HG03571 (cell line): ENCODE data around the gene NADSYN1.

Experiments used
- ATAC-seq: cut with Tn5 transposase; IDR thresholded peaks from one replicate; pipeline ENCODE4 v1.9.1; 2021; ENCODE audit not compliant: unreplicated experiment

NADSYN1 gene

GRCh38 chr11:71489311-71490043, 36.5 kb downstream of the NADSYN1 start:
- no peak for ATAC-seq

DNA sequence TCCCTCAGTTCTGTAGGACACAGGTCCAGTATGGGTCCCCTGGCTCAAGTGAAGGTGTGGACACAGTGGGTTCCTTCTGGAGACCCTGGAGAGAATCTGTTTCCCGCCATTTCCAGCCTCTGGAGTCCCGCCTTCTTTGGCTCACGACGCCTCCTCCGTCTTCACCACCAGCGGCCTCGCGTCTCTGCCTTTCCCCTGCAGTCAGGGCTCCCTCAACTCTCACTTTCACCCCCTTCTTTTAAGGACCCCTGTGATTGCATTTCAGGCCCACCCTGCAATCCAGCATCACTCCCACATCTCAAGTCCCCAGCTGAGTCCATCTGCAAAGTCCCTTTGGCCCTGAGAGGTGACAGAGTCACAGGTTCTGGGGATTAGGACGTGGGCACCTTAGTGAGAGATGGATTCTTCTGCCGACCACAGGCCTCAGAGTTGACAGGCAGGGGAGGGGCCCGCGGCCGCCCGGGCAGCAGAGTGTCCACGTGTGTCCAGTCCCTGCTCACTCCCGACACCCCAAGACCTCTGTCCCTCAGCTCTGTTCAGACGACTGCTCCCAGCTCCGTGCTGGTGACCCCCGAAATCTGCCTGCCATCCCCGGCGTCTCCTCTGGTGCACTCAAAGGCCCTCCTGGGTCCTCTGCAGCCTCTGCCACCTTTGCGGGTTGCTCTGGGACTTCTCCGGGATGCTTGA, 37.2 kb downstream of the NADSYN1 start:
- no peak for ATAC-seq

- ATAC-seq = no peak
Measured at GRCh38 chr11:71490731-71491390, 37.9 kb downstream of the NADSYN1 start.

DNA sequence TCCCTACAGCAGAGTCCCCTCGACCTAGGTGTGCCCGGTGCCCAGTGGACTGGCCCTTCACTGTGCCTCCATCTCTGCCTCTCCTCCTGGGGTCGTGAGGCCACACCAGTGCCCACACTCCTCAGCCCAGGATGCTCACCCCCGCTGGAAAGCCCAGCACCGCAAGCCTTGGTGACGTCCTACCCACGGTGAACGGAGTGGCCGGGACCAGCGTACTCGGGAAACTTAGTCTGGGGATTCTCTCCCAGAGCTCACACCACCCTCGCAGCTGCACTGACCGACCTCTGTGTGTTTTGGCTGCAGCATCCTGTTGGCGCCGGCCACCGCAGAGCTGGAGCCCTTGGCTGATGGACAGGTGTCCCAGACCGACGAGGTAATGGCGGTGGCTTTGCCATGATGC, 38.5 kb downstream of the NADSYN1 start:
- no peak for ATAC-seq

DNA sequence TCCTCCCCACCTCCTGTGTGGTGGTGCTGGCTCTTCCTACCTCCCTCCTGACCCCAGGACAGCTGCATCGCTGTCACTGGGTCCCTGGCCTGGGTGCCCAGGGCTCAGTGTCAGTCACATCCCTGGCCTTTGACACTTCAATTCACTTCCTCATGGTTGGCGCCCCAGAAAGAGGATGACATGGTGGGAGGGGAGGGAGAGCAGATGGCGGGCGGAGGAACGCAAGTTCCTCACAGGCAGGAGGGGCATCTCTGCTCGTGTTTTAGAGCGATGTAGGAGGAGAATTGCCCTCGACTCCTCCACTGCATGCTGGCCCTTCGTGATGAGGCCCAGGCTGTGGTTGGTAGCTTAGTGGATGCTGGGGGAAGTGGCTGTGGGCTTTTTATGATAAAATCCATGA, 38.9 kb downstream of the NADSYN1 start:
- ATAC-seq = no peak

- no peak for ATAC-seq
Measured at GRCh38 chr11:71495286-71496230, 42.6 kb downstream of the NADSYN1 start.

DNA sequence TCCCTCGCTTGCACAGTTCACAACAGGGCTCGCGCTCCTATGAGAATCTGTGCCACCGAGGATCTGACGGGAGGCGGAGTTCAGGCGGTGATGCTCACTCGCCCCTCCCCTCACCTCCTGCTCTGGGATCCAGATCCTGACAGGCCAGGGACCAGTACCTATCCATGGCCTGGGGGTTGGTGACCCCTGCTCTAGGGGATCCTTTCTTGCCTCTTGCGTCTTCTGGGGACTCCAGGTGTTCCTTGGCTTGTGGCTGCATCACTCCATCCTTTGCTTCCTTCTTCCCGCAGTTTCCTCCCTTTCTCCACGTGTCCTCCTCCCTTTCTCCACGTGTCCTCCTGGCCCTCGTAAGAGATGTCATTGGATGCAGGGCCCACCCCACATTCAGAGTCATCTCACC, 43.4 kb downstream of the NADSYN1 start:
- ATAC-seq = no peak

GRCh38 chr11:71498091-71498490, 45.1 kb downstream of the NADSYN1 start:
- no peak for ATAC-seq

DNA sequence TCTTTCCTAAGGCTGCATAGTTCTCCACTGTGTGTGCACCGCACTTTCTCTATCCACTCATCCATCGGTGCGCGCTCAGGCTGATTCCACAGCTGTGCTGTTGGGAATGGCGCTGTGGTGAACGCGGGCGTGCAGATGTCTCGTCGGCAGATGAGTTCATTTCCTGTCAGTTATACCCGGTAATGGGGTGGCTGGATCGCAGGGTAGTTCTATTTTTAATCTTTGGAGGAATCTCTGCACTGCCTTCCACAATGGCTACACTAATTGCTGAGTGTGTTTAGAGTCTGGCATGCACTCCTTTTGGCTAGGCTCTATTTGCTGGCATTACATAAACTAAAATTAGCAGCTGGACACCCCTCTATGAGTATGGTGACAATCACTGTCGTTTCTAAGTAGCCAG, 46.1 kb downstream of the NADSYN1 start:
- no peak for ATAC-seq

- no peak for ATAC-seq
Measured at GRCh38 chr11:71499546-71499945, 46.5 kb downstream of the NADSYN1 start.

DNA sequence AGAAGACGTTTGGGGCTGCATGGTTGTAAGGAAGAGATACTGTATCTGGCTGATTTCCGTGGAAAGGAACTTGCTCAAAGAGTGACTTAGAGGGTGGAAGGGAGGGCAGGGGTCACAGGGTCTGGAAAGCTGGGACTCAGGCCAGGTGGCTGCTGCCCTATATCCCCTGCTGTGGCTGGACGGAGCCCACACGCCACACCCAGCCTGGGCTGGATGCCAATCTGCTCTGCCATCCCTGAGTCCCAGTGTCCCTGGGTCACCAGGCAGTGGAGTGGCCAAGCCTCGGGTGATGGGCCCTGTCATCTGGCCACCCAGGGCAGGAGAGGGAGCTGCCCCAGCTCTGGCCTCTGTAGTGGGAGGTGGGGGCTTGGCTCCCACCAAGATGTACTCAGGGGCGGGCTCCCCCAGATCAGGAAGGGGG, 47.6 kb downstream of the NADSYN1 start:
- no peak for ATAC-seq

GRCh38 chr11:71501071-71501985, 48.3 kb downstream of the NADSYN1 start:
- ATAC-seq = no peak

- ATAC-seq = no peak
Measured at GRCh38 chr11:71502026-71502425, 49.0 kb downstream of the NADSYN1 start.

DNA sequence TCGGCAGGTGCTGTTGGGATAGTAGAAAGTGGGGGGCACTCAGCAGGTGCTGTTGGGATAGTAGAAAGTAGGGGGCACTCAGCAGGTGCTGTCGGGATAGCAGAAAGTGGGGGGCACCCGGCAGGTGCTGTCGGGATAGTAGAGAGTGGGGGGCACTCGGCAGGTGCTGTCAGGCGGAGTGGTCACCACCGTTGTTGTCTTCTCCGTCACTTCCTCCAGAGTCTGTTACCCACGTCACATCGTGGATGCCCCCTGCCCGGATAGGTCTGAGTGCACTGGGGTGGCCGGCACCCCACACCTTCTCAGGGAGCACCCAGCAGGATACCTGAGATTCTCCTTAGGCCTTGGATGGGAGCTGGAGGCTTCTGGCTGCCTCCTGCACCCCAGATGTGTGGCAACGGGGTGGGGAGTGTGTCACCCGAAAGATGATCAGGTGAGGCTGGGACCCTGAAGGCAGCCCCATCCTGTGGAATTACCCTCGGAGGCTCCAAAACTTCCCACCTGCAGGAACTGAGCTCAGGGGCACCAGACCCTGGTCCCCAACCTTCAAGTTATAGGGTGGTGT, 50.0 kb downstream of the NADSYN1 start:
- no peak for ATAC-seq

DNA sequence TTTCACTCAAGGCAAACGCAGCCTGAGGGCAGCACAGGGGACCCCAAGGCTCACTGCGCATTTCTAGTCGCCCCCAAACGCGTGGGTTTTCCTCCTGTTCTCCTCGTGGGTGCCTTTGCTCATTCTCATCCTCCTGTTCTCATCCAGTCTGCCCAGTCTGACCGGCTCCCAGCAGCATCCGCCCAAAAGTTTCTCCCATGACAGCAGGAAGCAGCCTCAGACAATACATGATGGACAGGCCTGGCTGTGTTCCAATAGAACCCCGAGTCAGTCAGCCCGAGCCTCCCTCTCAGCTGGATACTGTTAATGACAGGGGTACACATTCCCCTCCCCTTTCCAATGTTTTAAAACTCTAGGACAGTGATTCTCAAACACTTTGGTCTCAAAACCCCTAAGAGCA, 51.5 kb downstream of the NADSYN1 start:
- no peak for ATAC-seq

DNA sequence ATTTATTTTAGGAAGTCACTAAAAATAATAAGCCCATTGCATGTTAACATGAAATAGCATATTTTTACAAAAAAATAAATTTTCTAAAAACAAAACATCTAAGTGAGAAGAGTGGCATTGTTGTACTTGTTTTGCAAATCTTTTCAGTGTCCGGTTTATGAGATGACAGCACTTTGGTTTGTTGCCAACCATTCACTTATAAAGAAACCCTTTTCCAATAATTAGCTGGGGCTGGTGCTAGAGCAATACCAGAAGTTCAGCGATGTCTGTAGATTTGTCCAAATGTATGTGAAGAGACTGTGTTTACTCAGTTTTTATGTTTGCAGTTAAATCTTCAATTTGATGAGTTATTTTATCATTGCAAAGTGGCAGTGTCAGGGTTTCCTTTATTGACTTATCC, 52.0 kb downstream of the NADSYN1 start:
- no peak for ATAC-seq

DNA sequence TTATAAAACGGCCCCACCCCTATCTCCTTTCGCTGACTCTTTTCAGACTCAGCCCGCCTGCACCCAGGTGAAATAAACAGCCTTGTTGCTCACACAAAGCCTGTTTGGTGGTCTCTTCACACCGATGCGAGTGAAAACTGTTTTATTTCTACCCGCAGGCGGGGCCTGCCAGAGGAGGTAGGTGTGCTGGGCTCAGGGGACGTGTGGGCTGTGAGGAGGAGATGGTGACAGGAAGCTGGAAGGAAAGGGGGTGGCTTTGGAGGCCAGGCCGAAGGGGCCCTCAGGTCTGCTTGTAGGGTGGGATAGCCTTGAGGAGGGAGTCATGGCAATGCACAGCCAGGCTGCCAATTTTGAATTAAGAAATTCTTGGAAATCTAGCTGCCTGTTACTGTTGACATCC, 52.8 kb downstream of the NADSYN1 start:
- no peak for ATAC-seq

DNA sequence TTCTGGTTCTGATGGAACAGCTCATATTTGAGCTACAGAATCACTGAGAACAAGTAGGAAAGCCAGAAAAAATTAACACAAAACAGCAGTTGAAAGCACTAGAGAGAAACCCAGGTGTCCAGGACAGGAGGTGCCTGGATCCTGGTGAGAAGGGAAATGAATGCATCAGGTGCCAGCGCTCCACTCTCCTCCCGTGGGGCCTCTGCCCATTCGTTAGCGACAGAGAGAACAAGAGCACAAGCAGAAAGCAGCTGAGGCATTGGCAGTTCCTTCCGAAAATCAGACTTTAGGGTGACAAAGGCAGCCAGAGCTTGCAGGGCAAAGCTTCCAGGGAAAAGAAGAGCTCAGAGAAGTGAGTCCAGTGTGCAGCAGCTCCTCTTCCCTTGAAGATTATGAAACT, 54.1 kb downstream of the NADSYN1 start:
- no peak for ATAC-seq
